ENCODE data around the gene ARHGEF19.
A peak's percentile ranks its signal among the peaks of the same experiment; 100 is the strongest.
"Not testable (repeated sequence)": the region's sequence is repeated elsewhere in the genome, so short reads cannot be mapped to it uniquely, and the experiment has no call there.

Gene ARHGEF19

GRCh38 chr1:16219968-16220500 is 7.6 kb upstream of the ARHGEF19 start:
- no peak for DNase-seq

GRCh38 chr1:16218674-16219071 is 6.2 kb upstream of the ARHGEF19 start:
- no peak for DNase-seq

GRCh38 chr1:16218014-16218673 is 5.7 kb upstream of the ARHGEF19 start:
- DNase-seq = no peak

- peak; percentile 97 for DNase-seq
Observed at GRCh38 chr1:16217061-16217785, 4.8 kb upstream of the ARHGEF19 start.

- peak; percentile 75 for DNase-seq
Observed at GRCh38 chr1:16215882-16216753, 3.7 kb upstream of the ARHGEF19 start.

- DNase-seq = not testable (repeated sequence)
Observed at GRCh38 chr1:16215240-16215639, 2.8 kb upstream of the ARHGEF19 start.

- DNase-seq = not testable (repeated sequence)
Observed at GRCh38 chr1:16213544-16213943, 1.1 kb upstream of the ARHGEF19 start.

GRCh38 chr1:16213013-16213412 is 561 bp upstream of the ARHGEF19 start:
- DNase-seq = no peak

- DNase-seq = no peak
Observed at GRCh38 chr1:16211824-16212223, 628 bp downstream of the ARHGEF19 start.

- no peak for DNase-seq
Observed at GRCh38 chr1:16210581-16210980, 1.9 kb downstream of the ARHGEF19 start.

- no peak for DNase-seq
Observed at GRCh38 chr1:16209847-16210407, 2.5 kb downstream of the ARHGEF19 start.

- no peak for DNase-seq
Observed at GRCh38 chr1:16209132-16209846, 3.2 kb downstream of the ARHGEF19 start.

- DNase-seq = no peak
Observed at GRCh38 chr1:16208270-16208987, 4.0 kb downstream of the ARHGEF19 start.

GRCh38 chr1:16207318-16208269 is 4.9 kb downstream of the ARHGEF19 start:
- DNase-seq = peak; percentile 14

- DNase-seq = peak; percentile 99
Observed at GRCh38 chr1:16206547-16207317, 5.7 kb downstream of the ARHGEF19 start.

GRCh38 chr1:16205891-16206546 is 6.4 kb downstream of the ARHGEF19 start:
- no peak for DNase-seq

GRCh38 chr1:16205334-16205671 is 7.1 kb downstream of the ARHGEF19 start:
- DNase-seq = no peak

- DNase-seq = peak; percentile 12
Observed at GRCh38 chr1:16204634-16205333, 7.7 kb downstream of the ARHGEF19 start.
